HCT116 (cell line): ENCODE results near the gene GMDS. TPM values are rescaled to one million over a fixed set of nuclear protein-coding genes. Genes with fewer than 3 reads are reported as not detected.

ENCODE experiments used
- ATAC-seq: fragments of 200-7000 bp; cut with Tn5 transposase; 2 replicates; pipeline ENCODE4 v1.9.1; 2020; ENCODE audit warnings: mild to moderate bottlenecking, moderate library complexity
- BruUV-seq: library from RNA; stranded (reverse); fragments of 400-500 nt; replicated peaks from 2 replicates; lab custom pipeline; 2021; lab: Mats Ljungman, UMichigan
- CTCF ChIA-PET: fragments of 300-600 bp; sonication (Branson Sonifier 250); formaldehyde crosslinking; loops from one replicate; lab custom pipeline; 2021; ENCODE audit warnings: antibody characterized with exemption; lab: Charles Lee
- POLR2A ChIA-PET: fragments of 300-600, 350-600 bp; sonication (Branson Sonifier 250); formaldehyde crosslinking; loops from one replicate; lab custom pipeline; 2021; ENCODE audit warnings: antibody characterized with exemption; lab: Charles Lee
- RAD21 ChIA-PET, 2 experiments: fragments of 300-600 bp; sonication (Branson Sonifier 250); formaldehyde crosslinking; loops; one replicate each; lab custom pipeline; 2023; ENCODE audit warnings: low total read pairs in 2 of 2; ENCODE audit not compliant: uncharacterized antibody in 2 of 2, unreplicated experiment in 2 of 2, low non-redundant PET in 1 of 2; lab: Charles Lee
- DNase-seq: peaks from one replicate; pipeline ENCODE4 v3.0.0-alpha.2; 2010; ENCODE audit warnings: low read depth, low spot score
- H2AFZ ChIP-seq: fragments of 200-600 bp; shearing (Covaris generic), sonication (generic); 2 replicates; pipeline ENCODE4 v1.6.1; 2017; ENCODE audit warnings: low read depth, mixed run types, mixed read lengths, antibody characterized with exemption, low read length; ENCODE audit not compliant: poor library complexity, severe bottlenecking
- H3K27ac ChIP-seq: 2 replicates; pipeline ENCODE4 v1.5.1; 2012; ENCODE audit warnings: low read depth, low read length
- H3K27me3 ChIP-seq: fragments of 200-600 bp; sonication (generic); 2 replicates; pipeline ENCODE4 v1.6.1; 2016; ENCODE audit warnings: mixed run types, low read length, mixed read lengths; ENCODE audit not compliant: insufficient read depth
- H3K36me3 ChIP-seq, 2 experiments: fragments of 200-500 bp in 1 of 2; fragments of 200-600 bp in 1 of 2; sonication (Bioruptor generic) in 1 of 2; sonication (generic) in 1 of 2; 2 replicates each; pipeline versions ENCODE4 v1.5.1 to v1.6.1; 2014 to 2016; ENCODE audit warnings: low read length in 2 of 2, inconsistent platforms in 1 of 2, mixed read lengths in 1 of 2, mixed run types in 1 of 2; ENCODE audit not compliant: insufficient read depth in 2 of 2, control insufficient read depth in 1 of 2
- H3K4me1 ChIP-seq, 2 experiments: fragments of 200-600 bp in 1 of 2; sonication (generic) in 1 of 2; 2 replicates each; pipeline versions ENCODE4 v1.5.1 to v1.6.1; 2012 to 2017; ENCODE audit warnings: low read length in 2 of 2, inconsistent platforms in 1 of 2, mild to moderate bottlenecking in 1 of 2, mixed read lengths in 1 of 2, mixed run types in 1 of 2, moderate library complexity in 1 of 2; ENCODE audit not compliant: insufficient read depth in 2 of 2, control insufficient read depth in 1 of 2
- H3K4me2 ChIP-seq: fragments of 200-600 bp; sonication (generic); 2 replicates; pipeline ENCODE4 v1.6.1; 2017; ENCODE audit warnings: mixed run types, low read length, mixed read lengths
- H3K4me3 ChIP-seq, 2 experiments: fragments of 200-600 bp in 1 of 2; sonication (generic) in 1 of 2; replicated peaks in 1 of 2; 2 replicates each; pipeline ENCODE4 v1.5.1; 2011 to 2016; ENCODE audit warnings: low read length in 2 of 2, control low read depth in 1 of 2, low read depth in 1 of 2, mild to moderate bottlenecking in 1 of 2, mixed read lengths in 1 of 2, mixed run types in 1 of 2
- H3K79me2 ChIP-seq: fragments of 200-600 bp; sonication (generic); 2 replicates; pipeline ENCODE4 v1.6.1; 2017; ENCODE audit warnings: mild to moderate bottlenecking, mixed run types, low read length, moderate library complexity, mixed read lengths; ENCODE audit not compliant: insufficient read depth
- H3K9ac ChIP-seq: fragments of 200-600 bp; sonication (generic); 2 replicates; pipeline ENCODE4 v1.6.1; 2016; ENCODE audit warnings: low read length, mixed read lengths
- H3K9me2 ChIP-seq: fragments of 200-600 bp; sonication (generic), shearing (Covaris generic); 2 replicates; pipeline ENCODE4 v1.6.1; 2017; ENCODE audit warnings: mixed run types, mild to moderate bottlenecking, moderate library complexity; ENCODE audit not compliant: insufficient read depth
- H3K9me3 ChIP-seq, 2 experiments: fragments of 200-500 bp in 1 of 2; fragments of 200-600 bp in 1 of 2; sonication (Bioruptor generic) in 1 of 2; sonication (generic) in 1 of 2; 2 replicates each; pipeline ENCODE4 v1.6.1; 2014 to 2017; ENCODE audit warnings: low read length in 2 of 2, mixed read lengths in 2 of 2, inconsistent platforms in 1 of 2, low read depth in 1 of 2, mild to moderate bottlenecking in 1 of 2, mixed run types in 1 of 2, moderate library complexity in 1 of 2; ENCODE audit not compliant: control insufficient read depth in 1 of 2, insufficient read depth in 1 of 2
- H4K20me1 ChIP-seq: fragments of 200-600 bp; sonication (generic), shearing (Covaris generic); 2 replicates; pipeline ENCODE4 v1.6.1; 2017; ENCODE audit warnings: mixed run types, mild to moderate bottlenecking, moderate library complexity; ENCODE audit not compliant: insufficient read depth
- CBX3 ChIP-seq: IDR thresholded peaks from 2 replicates; pipeline ENCODE4 v1.6.1; 2012; ENCODE audit warnings: low read depth
- EGR1 ChIP-seq: IDR thresholded peaks from 2 replicates; pipeline ENCODE4 v1.6.1; 2012; ENCODE audit warnings: low read depth
- EZH2 ChIP-seq: fragments of 200-600 bp; sonication (generic); IDR thresholded peaks from 2 replicates; pipeline ENCODE4 v1.6.1; 2017; ENCODE audit warnings: antibody characterized with exemption, mixed run types
- POLR2AphosphoS5 ChIP-seq: IDR thresholded peaks from 2 replicates; pipeline ENCODE4 v1.6.1; 2011; ENCODE audit warnings: mild to moderate bottlenecking, low read depth, low read length, moderate library complexity
- SIN3A ChIP-seq: IDR thresholded peaks from 2 replicates; pipeline ENCODE4 v1.6.1; 2012; ENCODE audit warnings: low read depth
- ZFX ChIP-seq: fragments of 450-650 bp; IDR thresholded peaks from 2 replicates; pipeline ENCODE4 v1.6.1; 2017
- ZNF274 ChIP-seq: fragments of 200-500 bp; sonication (Bioruptor generic); IDR thresholded peaks from 2 replicates; pipeline ENCODE4 v1.6.1; 2014; ENCODE audit warnings: mild to moderate bottlenecking, low read depth, low read length, inconsistent platforms
- intact Hi-C: fragments of 100-400 bp; cut with micrococcal nuclease; formaldehyde crosslinking; loops from 2 replicates; pipeline ENCODE4 v1.10.0; 2022
- total RNA-seq: library from RNA; stranded (reverse); gene quantifications from one replicate; pipeline ENCODE4 v1.2.1, GENCODE V29; 2021; ENCODE audit not compliant: unreplicated experiment
- TF ChIP-seq, protein P1 (sequence below): IDR thresholded peaks from 2 replicates; pipeline ENCODE4 v1.6.1; 2012; ENCODE audit warnings: low read depth
- TF ChIP-seq, protein P2 (sequence below): IDR thresholded peaks from 2 replicates; pipeline ENCODE4 v1.6.1; 2012
- TF ChIP-seq, protein P3 (sequence below), 3 experiments: fragments of 200-600 bp in 1 of 3; sonication (generic) in 1 of 3; IDR thresholded peaks in 2 of 3; conservative IDR thresholded peaks in 1 of 3; 2 replicates each; pipeline ENCODE4 v1.5.1; 2012 to 2017; ENCODE audit warnings: low read depth in 2 of 3, low read length in 2 of 3, antibody characterized with exemption in 1 of 3, borderline replicate concordance in 1 of 3, control low read depth in 1 of 3, mild to moderate bottlenecking in 1 of 3, mixed read lengths in 1 of 3, mixed run types in 1 of 3, moderate library complexity in 1 of 3; ENCODE audit not compliant: insufficient read depth in 1 of 3

The GMDS gene
- total RNA-seq, 1 experiment from 2014 or later, result 34.4 TPM

DNA sequence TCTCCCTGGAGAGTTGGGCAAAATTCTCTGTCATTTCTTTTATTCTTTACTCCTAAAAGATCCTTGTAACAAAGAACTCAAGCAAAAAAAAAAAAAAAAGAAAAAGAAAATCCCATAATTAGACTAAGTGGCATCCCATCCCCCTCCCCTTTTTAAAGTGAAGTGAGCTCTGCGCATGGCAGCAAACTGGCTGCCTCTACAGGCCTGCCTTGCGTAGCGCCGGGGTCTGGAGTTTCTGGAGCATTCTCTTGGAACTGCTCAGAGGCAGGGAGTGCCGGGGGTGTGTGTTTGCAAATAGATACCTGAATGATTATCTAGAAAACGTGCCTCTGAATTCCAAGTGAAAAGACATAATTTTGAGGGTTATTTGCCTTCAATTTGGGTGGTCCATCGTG is 587.6 kb downstream of the GMDS start:
- Histone ChIP-seq H3K9me2 (no peaks in the 10 kb centered on the region), H3K9me3 (no peaks in the 10 kb centered on the region), H3K9ac (no peak overlapping the region)
- no peak for DNase-seq
- ChIA-PET RAD21 (no interaction called here), POLR2A (no interaction called here), CTCF (no interaction called here)
- no peak for TF ChIP-seq ZNF274
- TF ChIP-seq, protein P1, sequence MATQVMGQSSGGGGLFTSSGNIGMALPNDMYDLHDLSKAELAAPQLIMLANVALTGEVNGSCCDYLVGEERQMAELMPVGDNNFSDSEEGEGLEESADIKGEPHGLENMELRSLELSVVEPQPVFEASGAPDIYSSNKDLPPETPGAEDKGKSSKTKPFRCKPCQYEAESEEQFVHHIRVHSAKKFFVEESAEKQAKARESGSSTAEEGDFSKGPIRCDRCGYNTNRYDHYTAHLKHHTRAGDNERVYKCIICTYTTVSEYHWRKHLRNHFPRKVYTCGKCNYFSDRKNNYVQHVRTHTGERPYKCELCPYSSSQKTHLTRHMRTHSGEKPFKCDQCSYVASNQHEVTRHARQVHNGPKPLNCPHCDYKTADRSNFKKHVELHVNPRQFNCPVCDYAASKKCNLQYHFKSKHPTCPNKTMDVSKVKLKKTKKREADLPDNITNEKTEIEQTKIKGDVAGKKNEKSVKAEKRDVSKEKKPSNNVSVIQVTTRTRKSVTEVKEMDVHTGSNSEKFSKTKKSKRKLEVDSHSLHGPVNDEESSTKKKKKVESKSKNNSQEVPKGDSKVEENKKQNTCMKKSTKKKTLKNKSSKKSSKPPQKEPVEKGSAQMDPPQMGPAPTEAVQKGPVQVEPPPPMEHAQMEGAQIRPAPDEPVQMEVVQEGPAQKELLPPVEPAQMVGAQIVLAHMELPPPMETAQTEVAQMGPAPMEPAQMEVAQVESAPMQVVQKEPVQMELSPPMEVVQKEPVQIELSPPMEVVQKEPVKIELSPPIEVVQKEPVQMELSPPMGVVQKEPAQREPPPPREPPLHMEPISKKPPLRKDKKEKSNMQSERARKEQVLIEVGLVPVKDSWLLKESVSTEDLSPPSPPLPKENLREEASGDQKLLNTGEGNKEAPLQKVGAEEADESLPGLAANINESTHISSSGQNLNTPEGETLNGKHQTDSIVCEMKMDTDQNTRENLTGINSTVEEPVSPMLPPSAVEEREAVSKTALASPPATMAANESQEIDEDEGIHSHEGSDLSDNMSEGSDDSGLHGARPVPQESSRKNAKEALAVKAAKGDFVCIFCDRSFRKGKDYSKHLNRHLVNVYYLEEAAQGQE, result no peak
- TF ChIP-seq EZH2, result no peak
- no peak for TF ChIP-seq EGR1
- TF ChIP-seq, all 23 proteins: peak for 0
- no peaks in the 10 kb centered on the region for H3K36me3 ChIP-seq
- no peak overlapping the region for H3K4me2 ChIP-seq
- ATAC-seq, result no peak
- H2AFZ ChIP-seq, result no peak overlapping the region
- BruUV-seq, result no TSS peak
- no peaks in the 10 kb centered on the region for H4K20me1 ChIP-seq
- no peaks in the 10 kb centered on the region for H3K4me1 ChIP-seq
- no peaks in the 10 kb centered on the region for H3K27me3 ChIP-seq
- no peaks in the 10 kb centered on the region for H3K79me2 ChIP-seq
- no peak overlapping the region for H3K4me3 ChIP-seq
- intact Hi-C loops, result no loop called here
- no peak overlapping the region for H3K27ac ChIP-seq

DNA sequence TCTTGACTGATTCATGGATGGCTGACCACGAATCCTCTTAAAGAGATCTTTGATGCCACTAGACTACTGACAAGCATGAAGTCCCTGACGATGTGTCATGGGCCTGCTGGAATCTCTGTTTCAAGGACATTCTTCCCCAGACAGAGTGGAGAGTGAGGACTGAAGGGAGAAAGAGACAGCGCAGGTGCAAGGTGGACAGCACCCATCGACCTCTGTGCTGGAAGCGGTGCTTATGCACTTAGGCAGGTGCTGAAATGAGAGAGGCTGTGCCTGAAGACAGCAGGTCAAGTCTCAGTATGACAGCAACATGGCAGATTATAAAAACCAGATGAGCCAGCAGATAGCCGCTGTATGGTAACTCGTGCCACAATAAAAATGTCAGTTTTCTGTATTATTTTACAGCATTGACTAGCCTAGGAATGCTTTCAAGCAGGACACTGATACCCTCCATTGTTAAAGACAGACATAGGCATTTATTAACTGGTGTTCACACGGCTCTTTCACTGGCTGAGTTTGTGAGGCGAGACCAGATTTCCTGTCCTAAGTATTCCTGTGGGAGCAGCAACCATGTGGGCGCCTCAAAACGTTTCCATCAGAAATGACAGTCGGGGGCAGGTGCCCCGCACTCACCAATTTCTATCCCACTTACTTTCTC is 588.2 kb downstream of the GMDS start:
- Histone ChIP-seq H3K4me3 (no peak overlapping the region), H3K79me2 (no peaks in the 10 kb centered on the region), H4K20me1 (no peaks in the 10 kb centered on the region), H3K9me3 (no peaks in the 10 kb centered on the region), H3K9me2 (no peaks in the 10 kb centered on the region), H3K4me1 (no peaks in the 10 kb centered on the region), H3K27ac (no peak overlapping the region), H3K4me2 (no peak overlapping the region), H3K36me3 (no peaks in the 10 kb centered on the region), H3K9ac (no peak overlapping the region), H2AFZ (no peak overlapping the region), H3K27me3 (no peaks in the 10 kb centered on the region)
- ChIA-PET CTCF (no interaction called here), POLR2A (no interaction called here), RAD21 (no interaction called here)
- DNase-seq (no peak), ATAC-seq (no peak)
- BruUV-seq, result no TSS peak
- intact Hi-C loops, result no loop called here
- TF ChIP-seq, protein P2, sequence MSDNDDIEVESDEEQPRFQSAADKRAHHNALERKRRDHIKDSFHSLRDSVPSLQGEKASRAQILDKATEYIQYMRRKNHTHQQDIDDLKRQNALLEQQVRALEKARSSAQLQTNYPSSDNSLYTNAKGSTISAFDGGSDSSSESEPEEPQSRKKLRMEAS, result no peak
- TF ChIP-seq ZFX, result no peak
- TF ChIP-seq, protein P1, result no peak
- no peak for TF ChIP-seq CBX3
- no peak for TF ChIP-seq SIN3A
- TF ChIP-seq POLR2AphosphoS5, result no peak
- no peak for TF ChIP-seq EGR1
- TF ChIP-seq, protein P3, sequence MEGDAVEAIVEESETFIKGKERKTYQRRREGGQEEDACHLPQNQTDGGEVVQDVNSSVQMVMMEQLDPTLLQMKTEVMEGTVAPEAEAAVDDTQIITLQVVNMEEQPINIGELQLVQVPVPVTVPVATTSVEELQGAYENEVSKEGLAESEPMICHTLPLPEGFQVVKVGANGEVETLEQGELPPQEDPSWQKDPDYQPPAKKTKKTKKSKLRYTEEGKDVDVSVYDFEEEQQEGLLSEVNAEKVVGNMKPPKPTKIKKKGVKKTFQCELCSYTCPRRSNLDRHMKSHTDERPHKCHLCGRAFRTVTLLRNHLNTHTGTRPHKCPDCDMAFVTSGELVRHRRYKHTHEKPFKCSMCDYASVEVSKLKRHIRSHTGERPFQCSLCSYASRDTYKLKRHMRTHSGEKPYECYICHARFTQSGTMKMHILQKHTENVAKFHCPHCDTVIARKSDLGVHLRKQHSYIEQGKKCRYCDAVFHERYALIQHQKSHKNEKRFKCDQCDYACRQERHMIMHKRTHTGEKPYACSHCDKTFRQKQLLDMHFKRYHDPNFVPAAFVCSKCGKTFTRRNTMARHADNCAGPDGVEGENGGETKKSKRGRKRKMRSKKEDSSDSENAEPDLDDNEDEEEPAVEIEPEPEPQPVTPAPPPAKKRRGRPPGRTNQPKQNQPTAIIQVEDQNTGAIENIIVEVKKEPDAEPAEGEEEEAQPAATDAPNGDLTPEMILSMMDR (IDR thresholded peaks at IDR 0.05 in 2 of 3, conservative IDR thresholded peaks at IDR 0.05 in 1 of 3; ENCODE audit: borderline replicate concordance in 1 of 3, insufficient read depth in 1 of 3, low read depth in 2 of 3, low read length in 2 of 3), result no peak
